PC-3 (cell line): ENCODE results near the gene CDHR5.

Source experiments
- CTCF ChIP-seq: fragments of 300-600 bp; sonication (generic); conservative IDR thresholded peaks from 2 replicates; pipeline ENCODE4 v1.5.1; 2017; ENCODE audit warnings: antibody characterized with exemption, low read depth, mild to moderate bottlenecking, low read length
- EZH2 ChIP-seq: fragments of 300-600 bp; sonication (generic); IDR thresholded peaks from one replicate; pipeline ENCODE4 v1.6.1; 2017; ENCODE audit warnings: antibody characterized with exemption, mild to moderate bottlenecking, low read length; ENCODE audit not compliant: unreplicated experiment
- EZH2phosphoT487 ChIP-seq: fragments of 300-600 bp; sonication (generic); IDR thresholded peaks from 2 replicates; pipeline ENCODE4 v1.6.1; 2018; ENCODE audit warnings: mild to moderate bottlenecking, antibody characterized with exemption, low read length, borderline replicate concordance

- TF ChIP-seq CTCF (no peak), EZH2phosphoT487 (no peak), EZH2 (no peak)
These were observed 15.9 kb downstream of the CDHR5 start for GRCh38 chr11:608791-609251.
